Measurements from ENCODE around the gene CYP46A1.

CYP46A1 gene

GRCh38 chr14:99747582-99748330 lies 63.7 kb downstream of the CYP46A1 start:
- DNase-seq (ENCODE audit: low read depth) = no peak
- TF ChIP-seq, protein P1, sequence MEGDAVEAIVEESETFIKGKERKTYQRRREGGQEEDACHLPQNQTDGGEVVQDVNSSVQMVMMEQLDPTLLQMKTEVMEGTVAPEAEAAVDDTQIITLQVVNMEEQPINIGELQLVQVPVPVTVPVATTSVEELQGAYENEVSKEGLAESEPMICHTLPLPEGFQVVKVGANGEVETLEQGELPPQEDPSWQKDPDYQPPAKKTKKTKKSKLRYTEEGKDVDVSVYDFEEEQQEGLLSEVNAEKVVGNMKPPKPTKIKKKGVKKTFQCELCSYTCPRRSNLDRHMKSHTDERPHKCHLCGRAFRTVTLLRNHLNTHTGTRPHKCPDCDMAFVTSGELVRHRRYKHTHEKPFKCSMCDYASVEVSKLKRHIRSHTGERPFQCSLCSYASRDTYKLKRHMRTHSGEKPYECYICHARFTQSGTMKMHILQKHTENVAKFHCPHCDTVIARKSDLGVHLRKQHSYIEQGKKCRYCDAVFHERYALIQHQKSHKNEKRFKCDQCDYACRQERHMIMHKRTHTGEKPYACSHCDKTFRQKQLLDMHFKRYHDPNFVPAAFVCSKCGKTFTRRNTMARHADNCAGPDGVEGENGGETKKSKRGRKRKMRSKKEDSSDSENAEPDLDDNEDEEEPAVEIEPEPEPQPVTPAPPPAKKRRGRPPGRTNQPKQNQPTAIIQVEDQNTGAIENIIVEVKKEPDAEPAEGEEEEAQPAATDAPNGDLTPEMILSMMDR (IDR thresholded peaks at IDR 0.05; ENCODE audit: insufficient read depth, low read depth, low read length, missing control alignments) = no peak
- H3K4me3 ChIP-seq (ENCODE audit: low read length) = no peak overlapping the region

- no peak overlapping the region for H3K4me3 ChIP-seq (ENCODE audit: low read length)
- no peak for DNase-seq (ENCODE audit: low read depth)
- TF ChIP-seq, protein P1 (IDR thresholded peaks at IDR 0.05; ENCODE audit: insufficient read depth, low read depth, low read length, missing control alignments) = no peak
Measured at GRCh38 chr14:99748529-99748928, 64.4 kb downstream of the CYP46A1 start.

DNA sequence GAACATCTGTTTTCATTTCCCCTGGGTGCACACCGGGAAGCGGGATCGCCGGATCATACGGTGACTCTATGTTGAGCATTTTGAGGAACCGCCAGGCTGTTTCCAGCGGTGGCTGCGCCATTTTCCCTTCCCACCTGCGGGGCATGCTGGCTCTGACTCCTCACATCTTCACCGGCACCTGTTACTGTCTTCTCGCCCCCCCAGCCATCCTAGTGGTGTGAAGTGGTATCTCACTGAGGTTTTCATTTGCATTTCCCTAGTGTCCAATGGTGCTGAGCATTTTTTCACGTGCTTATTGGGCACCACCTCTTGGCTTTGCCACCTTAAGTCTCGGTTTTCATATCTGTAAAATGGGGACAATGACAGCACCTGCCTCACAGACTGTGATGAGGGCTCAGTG lies 65.0 kb downstream of the CYP46A1 start:
- TF ChIP-seq, protein P1 (IDR thresholded peaks at IDR 0.05; ENCODE audit: insufficient read depth, low read depth, low read length, missing control alignments) = no peak
- H3K4me3 ChIP-seq (ENCODE audit: low read length) = no peak overlapping the region
- DNase-seq (ENCODE audit: low read depth) = no peak

DNA sequence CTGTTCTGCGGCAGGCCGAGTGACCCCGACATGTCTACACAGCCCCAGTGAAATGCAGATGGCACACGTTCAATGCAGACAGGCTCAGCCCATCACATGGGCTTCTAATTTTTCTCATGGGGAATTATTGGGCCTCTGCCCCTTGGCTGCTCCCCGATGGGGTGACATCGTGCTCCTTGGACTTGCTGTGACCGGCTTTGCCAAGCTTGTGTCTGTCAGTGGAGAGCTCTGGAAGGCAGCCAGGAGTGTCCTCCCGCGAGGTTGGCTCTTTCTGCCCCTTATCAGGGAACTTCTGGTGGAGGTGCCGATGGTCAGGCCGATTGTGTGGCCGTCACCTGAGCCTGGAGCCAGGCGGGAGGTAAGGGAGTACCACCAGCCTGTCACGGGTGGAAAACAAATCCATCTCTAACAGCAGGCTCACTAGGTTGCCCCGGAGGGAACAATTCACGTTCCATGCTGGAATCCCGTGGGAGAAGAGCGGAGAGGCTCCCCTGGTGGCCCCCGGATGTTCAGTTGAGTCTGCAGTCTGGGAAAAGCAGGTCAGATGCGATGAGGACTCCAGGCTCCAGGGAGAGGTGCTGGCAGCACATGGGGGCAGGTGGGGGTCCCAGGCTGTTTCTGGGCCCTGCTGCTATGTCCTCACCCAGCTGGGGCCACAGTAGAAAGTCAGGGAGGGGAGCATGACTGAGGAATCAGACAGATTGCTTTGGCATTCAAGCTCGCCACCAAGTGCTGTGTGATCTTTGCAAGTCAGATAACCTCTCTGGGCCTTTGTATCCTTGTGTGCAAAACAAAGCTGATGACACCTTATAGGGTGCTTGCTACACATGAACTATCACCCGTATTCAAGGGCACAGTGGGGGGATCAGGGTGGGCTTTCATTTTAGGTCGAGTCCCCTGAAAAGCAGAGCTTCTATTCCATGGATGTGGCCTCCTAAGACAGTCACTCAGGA lies 65.9 kb downstream of the CYP46A1 start:
- DNase-seq (ENCODE audit: low read depth) = no peak
- TF ChIP-seq, protein P1 (IDR thresholded peaks at IDR 0.05; ENCODE audit: insufficient read depth, low read depth, low read length, missing control alignments) = no peak
- no peak overlapping the region for H3K4me3 ChIP-seq (ENCODE audit: low read length)

DNA sequence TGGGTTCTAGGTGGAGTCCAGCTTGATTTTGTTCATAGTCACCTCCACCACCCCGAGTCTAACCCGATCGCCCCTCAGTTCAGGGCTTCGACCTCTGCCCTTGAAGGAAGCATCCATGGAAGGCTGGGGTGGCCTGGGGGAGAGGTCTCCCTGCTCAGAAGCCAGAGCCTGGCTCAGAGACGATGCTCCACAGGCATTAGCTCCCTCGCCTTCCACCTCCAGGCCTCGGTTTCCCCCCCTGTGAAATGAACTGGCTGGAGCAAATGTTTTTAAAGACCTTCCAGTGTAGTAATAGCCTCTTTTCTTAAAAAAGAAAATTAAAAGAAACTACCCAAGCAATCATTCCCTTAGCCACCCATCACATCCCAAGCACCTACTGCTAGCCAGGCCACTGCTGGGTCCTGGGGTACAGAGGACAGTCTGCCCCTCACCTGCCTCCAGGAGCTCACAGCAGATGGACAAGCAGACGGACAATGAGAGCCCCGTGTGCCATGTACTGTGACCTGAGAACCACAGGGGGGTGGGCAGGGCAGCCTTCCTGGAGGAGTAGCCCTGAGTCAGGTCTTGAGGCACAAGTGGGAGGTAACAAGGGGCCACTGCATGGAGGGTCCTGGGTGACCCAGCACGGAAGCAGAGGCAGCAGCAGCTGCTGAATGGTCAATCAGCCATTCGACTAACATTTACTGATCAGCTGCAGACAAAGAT lies 66.8 kb downstream of the CYP46A1 start:
- DNase-seq (ENCODE audit: low read depth) = no peak
- no peak overlapping the region for H3K4me3 ChIP-seq (ENCODE audit: low read length)
- TF ChIP-seq, protein P1 (IDR thresholded peaks at IDR 0.05; ENCODE audit: insufficient read depth, low read depth, low read length, missing control alignments) = no peak

DNA sequence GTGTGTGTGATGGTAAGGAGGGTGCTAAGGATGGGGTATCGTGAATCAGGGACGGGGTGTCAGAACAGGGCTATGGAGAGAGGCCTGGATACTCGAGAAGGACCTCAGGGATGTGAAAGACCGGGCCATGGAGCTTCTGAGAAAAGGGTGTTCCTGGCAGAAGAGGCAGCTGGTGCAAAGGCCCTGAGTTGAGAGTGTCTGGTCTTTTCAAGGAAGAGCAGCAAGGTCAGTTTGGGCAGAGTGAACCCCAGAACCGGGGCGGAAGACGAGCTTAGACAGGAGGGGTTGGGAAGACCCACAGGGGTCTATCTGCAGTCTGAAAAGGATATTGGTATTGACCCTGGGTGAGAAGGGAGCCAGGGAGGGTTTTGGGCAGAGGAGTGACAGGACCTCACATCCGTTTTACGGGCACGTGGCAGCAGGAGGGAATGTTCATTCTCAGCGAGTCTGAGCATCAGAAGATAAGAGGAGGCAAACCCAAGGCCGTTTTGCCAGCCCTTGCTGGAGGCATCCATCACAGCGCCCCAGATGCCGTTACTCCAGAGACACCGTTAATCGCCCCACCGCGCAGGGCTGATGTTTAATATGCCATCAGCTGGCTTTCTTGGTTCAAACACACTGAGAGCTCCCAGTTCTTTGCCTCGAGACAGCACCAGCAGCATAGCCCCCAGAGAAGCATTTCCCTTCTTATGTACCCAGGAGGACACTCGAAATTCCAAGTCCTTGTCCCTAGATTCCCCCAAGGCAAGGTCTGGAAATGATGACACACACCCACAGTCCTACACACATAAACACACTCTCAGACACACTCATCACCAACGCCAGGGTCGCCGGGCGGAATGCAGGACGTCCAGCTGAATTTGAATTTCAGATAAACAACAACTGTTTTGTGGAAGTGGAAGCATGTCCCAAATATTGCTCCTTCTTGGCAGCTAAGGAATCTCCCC lies 67.7 kb downstream of the CYP46A1 start:
- DNase-seq (ENCODE audit: low read depth) = no peak
- no peak overlapping the region for H3K4me3 ChIP-seq (ENCODE audit: low read length)
- TF ChIP-seq, protein P1 (IDR thresholded peaks at IDR 0.05; ENCODE audit: insufficient read depth, low read depth, low read length, missing control alignments) = no peak
